Naive thymus-derived CD8-positive, alpha-beta T cell (primary cell): ENCODE data around the gene RRP1. TPM values are rescaled to one million over a fixed set of nuclear protein-coding genes. Genes with fewer than 3 reads are reported as not detected.

Experiments
- ATAC-seq, 2 donors: fragments of 150-1000 bp; cut with Tn5 transposase in 1 of 2; sonication (Bioruptor Pico), chemical (Tn5 transposase) in 1 of 2; 1 replicate in 1 of 2; 2 replicates in 1 of 2; pipeline ENCODE4 v1.10.0; 2021; ENCODE audit warnings: mild to moderate bottlenecking in 2 of 2, moderate library complexity in 2 of 2
- POLR2A ChIA-PET: fragments of 350-600 bp; sonication (Branson Sonifier 250); formaldehyde crosslinking; loops from one replicate; lab custom pipeline; 2021; ENCODE audit warnings: antibody characterized with exemption; lab: Charles Lee
- DNase-seq, 10 donors: peaks; one replicate each; pipeline versions ENCODE4 v3.0.0 to v3.0.0-alpha.2; 2020 to 2022
- H3K27ac Mint-ChIP-seq, 10 donors: one replicate each; pipeline ENCODE4 v1.8.0; 2020 to 2022; ENCODE audit warnings: mild to moderate bottlenecking in 10 of 10, mixed read lengths in 10 of 10, moderate library complexity in 4 of 10, inconsistent platforms in 1 of 10
- H3K27me3 Mint-ChIP-seq, 5 donors: one replicate each; pipeline ENCODE4 v1.8.0; 2021 to 2022; ENCODE audit warnings: mixed read lengths in 5 of 5
- H3K36me3 Mint-ChIP-seq, 3 donors: one replicate each; pipeline ENCODE4 v1.8.0; 2020 to 2022; ENCODE audit warnings: mixed read lengths in 3 of 3, mild to moderate bottlenecking in 2 of 3, inconsistent platforms in 1 of 3
- H3K4me1 Mint-ChIP-seq, 4 donors: one replicate each; pipeline ENCODE4 v1.8.0; 2021 to 2022; ENCODE audit warnings: mixed read lengths in 4 of 4
- H3K4me3 Mint-ChIP-seq, 10 donors: one replicate each; pipeline ENCODE4 v1.8.0; 2020 to 2022; ENCODE audit warnings: mild to moderate bottlenecking in 10 of 10, mixed read lengths in 10 of 10, moderate library complexity in 6 of 10, inconsistent platforms in 1 of 10
- H3K9me3 Mint-ChIP-seq, 9 donors: one replicate each; pipeline ENCODE4 v1.8.0; 2020 to 2022; ENCODE audit warnings: mixed read lengths in 9 of 9, mild to moderate bottlenecking in 3 of 9, inconsistent platforms in 1 of 9, moderate library complexity in 1 of 9
- polyA plus RNA-seq, 3 donors: library from polyadenylated mRNA; unstranded; fragments of 300-500 nt; fragmentation: Illumina TruSeq; gene quantifications; one replicate each; pipeline ENCODE4 v1.2.3, GENCODE V29; 2021
- total RNA-seq, 8 experiments: library from RNA in 2 of 8; stranded (reverse) in 2 of 8; gene quantifications; one replicate each; pipeline ENCODE4 v1.2.3 and lab custom pipeline; 2021 to 2026

RRP1 gene
- total and polyA plus RNA-seq, 5 experiments from 2014 or later, result 12.3 to 28.3 (median 23.5) TPM

DNA sequence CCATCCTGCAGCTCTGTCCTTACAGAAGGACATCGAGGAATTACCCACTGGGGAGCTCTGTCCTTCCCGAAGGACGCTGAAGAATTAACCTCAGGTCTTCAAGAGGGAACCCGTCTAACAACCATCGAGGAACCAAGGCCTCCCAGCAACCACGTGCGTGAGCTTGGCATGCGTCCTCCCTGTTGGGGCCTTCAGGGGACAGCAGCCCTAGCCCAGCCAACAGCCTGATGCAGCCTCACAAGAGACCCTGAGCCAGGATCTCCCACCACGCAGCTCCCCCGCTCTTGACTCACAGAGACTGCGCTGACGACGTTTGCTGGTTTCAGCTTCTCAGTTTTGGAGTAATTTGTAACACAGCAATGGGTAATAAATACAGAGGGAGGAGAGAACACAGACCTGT, 56.0 kb downstream of the RRP1 start:
- H3K9me3 Mint-ChIP-seq, result no peaks in the 10 kb centered on the region
- H3K27me3 Mint-ChIP-seq, result no peaks in the 10 kb centered on the region
- H3K4me3 Mint-ChIP-seq, result no peak overlapping the region
- H3K4me1 Mint-ChIP-seq, result peaks cover 5 to 8% (median 8%) of the 10 kb centered on the region in 4 donors
- H3K27ac Mint-ChIP-seq, result no peak overlapping the region
- no peaks in the 10 kb centered on the region for H3K36me3 Mint-ChIP-seq
- DNase-seq (no peak), ATAC-seq (no peak)
- POLR2A ChIA-PET, result no interaction called here

DNA sequence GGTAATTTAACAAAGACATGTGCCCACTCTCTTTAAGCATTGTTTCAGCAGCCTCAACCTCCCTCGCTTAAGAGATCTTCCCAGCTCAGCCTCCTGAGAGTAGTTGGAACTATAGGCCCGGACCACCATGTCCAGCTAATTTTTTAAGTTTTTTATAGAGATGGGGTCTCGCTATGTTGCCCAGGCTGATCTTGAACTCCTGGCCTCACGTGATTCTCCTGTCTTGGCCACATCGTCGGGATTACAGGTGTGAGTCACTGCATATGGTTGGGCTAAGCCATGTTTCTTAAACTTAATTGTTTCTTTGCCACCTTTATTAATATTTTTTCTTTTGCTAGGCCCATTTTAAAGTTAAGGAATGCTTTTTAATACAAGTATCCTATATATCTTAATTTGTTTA, 57.1 kb downstream of the RRP1 start:
- H3K4me1 Mint-ChIP-seq, result peaks cover 5 to 8% (median 8%) of the 10 kb centered on the region in 4 donors
- ATAC-seq (no peak), DNase-seq (no peak)
- no peak overlapping the region for H3K27ac Mint-ChIP-seq
- POLR2A ChIA-PET, result no interaction called here
- peaks cover 0 to 3% (median 0%) of the 10 kb centered on the region in 9 donors for H3K9me3 Mint-ChIP-seq
- peaks cover 0 to 4% (median 0%) of the 10 kb centered on the region in 3 donors for H3K36me3 Mint-ChIP-seq
- peaks cover 0 to 2% (median 0%) of the 10 kb centered on the region in 5 donors for H3K27me3 Mint-ChIP-seq
- no peak overlapping the region for H3K4me3 Mint-ChIP-seq

GRCh38 chr21:43847301-43847700, 57.9 kb downstream of the RRP1 start:
- POLR2A ChIA-PET, result no interaction called here
- H3K27ac Mint-ChIP-seq, result no peak overlapping the region
- ATAC-seq (no peak), DNase-seq (no peak)
- H3K27me3 Mint-ChIP-seq, result peaks cover 0 to 2% (median 0%) of the 10 kb centered on the region in 5 donors
- no peak overlapping the region for H3K4me3 Mint-ChIP-seq
- H3K9me3 Mint-ChIP-seq, result peaks cover 0 to 3% (median 0%) of the 10 kb centered on the region in 9 donors
- peaks cover 5 to 8% (median 8%) of the 10 kb centered on the region in 4 donors for H3K4me1 Mint-ChIP-seq
- peaks cover 0 to 4% (median 0%) of the 10 kb centered on the region in 3 donors for H3K36me3 Mint-ChIP-seq

- POLR2A ChIA-PET, result no interaction called here
- H3K27ac Mint-ChIP-seq, result no peak overlapping the region
- H3K4me3 Mint-ChIP-seq, result no peak overlapping the region
These were observed 59.4 kb downstream of the RRP1 start for GRCh38 chr21:43848771-43849170.

GRCh38 chr21:43849532-43850299, 60.3 kb downstream of the RRP1 start:
- no peak for ATAC-seq
- Mint-ChIP-seq H3K36me3 (peaks cover 0 to 4% (median 0%) of the 10 kb centered on the region in 3 donors), H3K27me3 (peaks cover 0 to 11% (median under 1%) of the 10 kb centered on the region in 5 donors), H3K27ac (no peak overlapping the region), H3K9me3 (peaks cover 0 to 3% (median 0%) of the 10 kb centered on the region in 9 donors), H3K4me1 (peaks cover 0 to 4% (median 1%) of the 10 kb centered on the region in 4 donors), H3K4me3 (no peak overlapping the region)
- no peak for DNase-seq
- POLR2A ChIA-PET, result no interaction called here

More at GRCh38 chr21:43848771-43849170, 59.4 kb downstream of the RRP1 start:
- DNase-seq (no peak), ATAC-seq (no peak)
- H3K4me1 Mint-ChIP-seq, result peaks cover 0 to 4% (median 1%) of the 10 kb centered on the region in 4 donors
- H3K36me3 Mint-ChIP-seq, result peaks cover 0 to 4% (median 0%) of the 10 kb centered on the region in 3 donors
- H3K27me3 Mint-ChIP-seq, result peaks cover 0 to 7% (median 0%) of the 10 kb centered on the region in 5 donors
- peaks cover 0 to 3% (median 0%) of the 10 kb centered on the region in 9 donors for H3K9me3 Mint-ChIP-seq

GRCh38 chr21:43850728-43851295, 61.4 kb downstream of the RRP1 start:
- no peak for ATAC-seq
- peak overlapping the region in 1 of 10 donors; percentile 24 for H3K27ac Mint-ChIP-seq
- no peak overlapping the region for H3K4me3 Mint-ChIP-seq
- no peak for DNase-seq
- peaks cover 0 to 16% (median 4%) of the 10 kb centered on the region in 5 donors for H3K27me3 Mint-ChIP-seq
- H3K4me1 Mint-ChIP-seq, result peaks cover 0 to 8% (median 3%) of the 10 kb centered on the region in 4 donors
- peaks cover 0 to 4% (median 0%) of the 10 kb centered on the region in 3 donors for H3K36me3 Mint-ChIP-seq
- peaks cover 0 to 3% (median 0%) of the 10 kb centered on the region in 9 donors for H3K9me3 Mint-ChIP-seq
- POLR2A ChIA-PET, result no interaction called here

GRCh38 chr21:43851593-43851992, 62.2 kb downstream of the RRP1 start:
- H3K27ac Mint-ChIP-seq, result no peak overlapping the region
- POLR2A ChIA-PET, result no interaction called here

GRCh38 chr21:43853851-43854772, 64.7 kb downstream of the RRP1 start:
- Mint-ChIP-seq H3K4me1 (peaks cover 0 to 9% (median 5%) of the 10 kb centered on the region in 4 donors), H3K27ac (no peak overlapping the region), H3K36me3 (peaks cover 0 to 4% (median 0%) of the 10 kb centered on the region in 3 donors), H3K4me3 (no peak overlapping the region), H3K27me3 (peaks cover 0 to 20% (median 7%) of the 10 kb centered on the region in 5 donors), H3K9me3 (peaks cover 0 to 3% (median 0%) of the 10 kb centered on the region in 9 donors)
- POLR2A ChIA-PET, result no interaction called here
- DNase-seq (no peak), ATAC-seq (no peak)

More at GRCh38 chr21:43851593-43851992, 62.2 kb downstream of the RRP1 start:
- peaks cover 0 to 8% (median 5%) of the 10 kb centered on the region in 4 donors for H3K4me1 Mint-ChIP-seq
- H3K36me3 Mint-ChIP-seq, result peaks cover 0 to 4% (median 0%) of the 10 kb centered on the region in 3 donors
- peaks cover 0 to 3% (median 0%) of the 10 kb centered on the region in 9 donors for H3K9me3 Mint-ChIP-seq
- no peak overlapping the region for H3K4me3 Mint-ChIP-seq
- H3K27me3 Mint-ChIP-seq, result peaks cover 0 to 20% (median 7%) of the 10 kb centered on the region in 5 donors
- DNase-seq (no peak), ATAC-seq (no peak)

Other genes starting within 250 kb of the RRP1 start
- under 1 TPM; 0.66 to 0.68 TPM for gene HSF2BP, start 130.1 kb upstream of the RRP1 start, total RNA-seq
- under 1 TPM; 0.22 to 0.64 (median 0.29) TPM for gene HSF2BP, start 130.1 kb upstream of the RRP1 start, polyA plus RNA-seq
- 10 to 100 TPM; 39.6 to 39.9 TPM for gene RRP1B, start 130.0 kb upstream of the RRP1 start, total RNA-seq
- 10 to 100 TPM; 29.0 to 48.4 (median 36.1) TPM for gene RRP1B, start 130.0 kb upstream of the RRP1 start, polyA plus RNA-seq
- gene PDXK, start 70.4 kb upstream of the RRP1 start, total RNA-seq, result 10 to 100 TPM; 56.3 to 60.6 TPM
- 10 to 100 TPM; 27.1 to 36.0 (median 29.6) TPM for gene PDXK, start 70.4 kb upstream of the RRP1 start, polyA plus RNA-seq
- gene CSTB, start 13.3 kb upstream of the RRP1 start, total RNA-seq, result 10 to 100 TPM; 30.7 to 33.1 TPM
- gene CSTB, start 13.3 kb upstream of the RRP1 start, polyA plus RNA-seq, result 10 to 100 TPM; 54.9 to 67.4 (median 62.7) TPM
- gene AGPAT3, start 75.6 kb downstream of the RRP1 start, total RNA-seq, result 10 to 100 TPM; 59.0 TPM
- gene AGPAT3, start 75.6 kb downstream of the RRP1 start, polyA plus RNA-seq, result 10 to 100 TPM; 10.9 to 18.0 (median 13.2) TPM
- 100 to 1,000 TPM in 1 of 2 experiments, 10 to 100 TPM in 1; 97.3 to 107 TPM for gene TRAPPC10, start 222.7 kb downstream of the RRP1 start, total RNA-seq
- 10 to 100 TPM; 17.7 to 33.1 (median 22.8) TPM for gene TRAPPC10, start 222.7 kb downstream of the RRP1 start, polyA plus RNA-seq